Activated T-cell treated with anti-CD3 and anti-CD28 coated beads, Interleukin-2, amount 50 U/mL, for 24 hours (primary cell): ENCODE results near the gene NFATC2.
"Not testable (repeated sequence)": the region's sequence is repeated elsewhere in the genome, so short reads cannot be mapped to it uniquely, and the experiment has no call there.

Source experiments
- DNase-seq: peaks from one replicate; pipeline ENCODE4 v3.0.0-alpha.2; 2020
- H3K27ac Mint-ChIP-seq: 2 replicates; pipeline ENCODE4 v1.8.0; 2020; ENCODE audit warnings: mild to moderate bottlenecking, mixed read lengths
- H3K27me3 Mint-ChIP-seq: 2 replicates; pipeline ENCODE4 v1.8.0; 2020; ENCODE audit warnings: mixed read lengths
- H3K36me3 Mint-ChIP-seq: 2 replicates; pipeline ENCODE4 v1.8.0; 2020; ENCODE audit warnings: low read depth, mixed read lengths
- H3K4me1 Mint-ChIP-seq: 2 replicates; pipeline ENCODE4 v1.8.0; 2020; ENCODE audit warnings: low read depth, mixed read lengths
- H3K4me3 Mint-ChIP-seq: 2 replicates; pipeline ENCODE4 v1.8.0; 2020; ENCODE audit warnings: mild to moderate bottlenecking, moderate library complexity, mixed read lengths
- H3K9me3 Mint-ChIP-seq: 2 replicates; pipeline ENCODE4 v1.8.0; 2020; ENCODE audit warnings: mixed read lengths

Gene NFATC2

DNA sequence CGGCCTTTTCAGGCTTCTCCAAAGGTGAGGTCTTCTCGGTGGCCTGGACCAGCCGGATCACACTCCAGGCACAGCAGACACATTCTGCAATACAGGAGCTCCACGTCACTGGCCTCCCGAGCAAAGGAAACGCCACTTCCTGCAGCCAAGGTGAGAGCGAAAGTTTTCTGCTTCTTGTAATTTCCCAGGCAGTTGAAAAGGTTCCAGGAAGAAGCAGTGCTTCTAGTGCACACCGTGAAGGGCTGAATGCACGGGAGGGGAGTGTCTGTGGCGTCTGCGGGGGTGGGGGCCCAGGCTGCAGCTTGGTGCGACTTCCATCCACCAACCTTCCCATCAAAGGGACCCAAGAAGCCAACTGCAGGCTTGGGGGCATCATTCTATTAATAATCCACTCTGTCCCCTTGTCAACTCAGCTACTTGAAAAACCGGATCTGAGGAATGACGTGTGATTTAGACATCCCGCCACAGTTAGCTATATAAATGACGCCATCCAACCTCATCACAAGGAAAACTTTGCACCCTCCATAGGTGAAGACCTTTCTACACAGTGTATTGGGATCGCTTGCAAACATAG lies 61.1 kb downstream of the NFATC2 start:
- Mint-ChIP-seq H3K9me3 (peaks cover 9% of the 10 kb centered on the region), H3K36me3 (peaks cover 81% of the 10 kb centered on the region), H3K27ac (peak overlapping the region; percentile 100), H3K27me3 (no peaks in the 10 kb centered on the region), H3K4me3 (peak overlapping the region; percentile 74), H3K4me1 (peaks cover 94% of the 10 kb centered on the region)
- no peak for DNase-seq

DNA sequence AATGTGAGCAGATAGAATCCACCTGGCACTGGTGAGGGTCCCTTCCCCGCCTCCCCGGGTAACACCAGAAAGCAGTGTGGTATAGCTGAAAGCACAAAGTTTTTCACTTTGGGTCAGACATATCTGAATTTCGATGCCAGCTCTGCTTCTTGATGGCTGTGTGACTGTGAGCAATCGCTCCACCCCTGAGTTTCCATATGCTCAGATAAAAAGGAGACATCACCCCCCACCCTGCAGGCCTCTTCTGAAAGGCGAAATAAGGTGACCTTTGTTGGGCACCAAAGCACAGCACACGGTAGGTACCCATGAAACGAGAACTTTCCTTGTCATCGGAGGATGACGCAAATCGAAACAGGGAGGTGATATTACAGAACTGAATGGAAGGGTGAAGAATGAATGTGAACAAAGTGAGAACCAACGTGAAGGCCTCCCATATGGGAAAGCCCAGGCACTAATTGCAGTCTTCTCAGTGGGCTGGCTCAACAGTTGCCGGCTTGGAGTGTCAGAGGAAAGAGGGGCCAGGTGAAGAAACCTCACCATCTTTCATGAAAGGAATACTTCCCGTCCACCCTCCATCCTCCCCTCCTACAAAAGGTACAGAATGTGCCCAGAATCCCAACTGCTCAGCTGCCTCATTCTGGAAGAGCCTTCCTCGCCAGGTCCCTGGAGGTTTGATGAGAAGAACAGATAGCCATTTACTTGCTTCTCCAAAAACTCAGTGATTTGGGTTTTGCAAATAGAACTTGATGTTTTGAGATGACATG lies 61.8 kb downstream of the NFATC2 start:
- no peaks in the 10 kb centered on the region for H3K27me3 Mint-ChIP-seq
- DNase-seq = peak; percentile 73
- H3K4me3 Mint-ChIP-seq = peak overlapping the region; percentile 74
- H3K9me3 Mint-ChIP-seq = peaks cover 9% of the 10 kb centered on the region
- peaks cover 80% of the 10 kb centered on the region for H3K36me3 Mint-ChIP-seq
- peaks cover 93% of the 10 kb centered on the region for H3K4me1 Mint-ChIP-seq
- H3K27ac Mint-ChIP-seq = peak overlapping the region; percentile 100

DNA sequence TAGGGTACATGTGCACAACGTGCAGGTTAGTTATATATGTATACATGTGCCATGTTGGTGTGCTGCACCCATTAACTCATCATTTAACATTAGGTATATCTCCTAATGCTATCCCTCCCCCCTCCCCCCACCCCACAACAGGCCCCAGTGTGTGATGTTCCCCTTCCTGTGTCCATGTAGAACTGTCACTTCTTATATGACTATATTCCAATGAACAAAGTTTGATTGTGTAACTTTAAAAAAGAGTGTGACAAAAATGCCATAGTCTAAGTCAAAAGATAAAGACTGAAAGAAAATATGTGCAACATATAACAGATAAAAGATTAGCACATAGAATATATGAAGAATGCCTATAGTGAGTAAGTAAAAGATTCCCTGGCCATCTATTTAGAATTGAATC lies 66.4 kb downstream of the NFATC2 start:
- H3K27me3 Mint-ChIP-seq, H3K4me3 Mint-ChIP-seq, H3K9me3 Mint-ChIP-seq, DNase-seq: not testable (repeated sequence)
- H3K27ac Mint-ChIP-seq = peak overlapping the region; percentile 28
- peaks cover 86% of the 10 kb centered on the region for H3K36me3 Mint-ChIP-seq
- H3K4me1 Mint-ChIP-seq = peaks cover 81% of the 10 kb centered on the region

DNA sequence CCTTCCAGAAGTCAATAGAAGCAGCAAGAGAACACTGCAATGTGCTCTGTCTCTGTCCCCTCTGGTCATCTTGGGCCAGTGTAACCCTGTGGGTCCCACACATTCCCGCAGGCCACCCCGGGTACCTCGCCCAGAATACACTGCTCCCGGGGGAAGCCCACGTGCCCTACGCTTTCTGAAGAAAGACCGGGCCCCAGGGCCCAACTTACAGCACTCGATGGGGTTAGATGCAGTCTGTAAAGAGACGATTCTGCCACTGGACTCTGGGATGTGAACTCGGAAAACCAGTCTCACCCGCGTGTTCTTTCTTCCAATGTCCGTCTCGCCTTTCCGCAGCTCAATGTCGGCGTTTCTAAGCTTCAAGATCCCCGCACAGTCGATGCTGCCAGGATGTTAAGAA lies 68.7 kb downstream of the NFATC2 start:
- no peak for DNase-seq
- Mint-ChIP-seq H3K27ac (peak overlapping the region; percentile 63), H3K9me3 (peaks cover 8% of the 10 kb centered on the region), H3K27me3 (no peaks in the 10 kb centered on the region), H3K4me3 (no peak overlapping the region), H3K36me3 (peaks cover 93% of the 10 kb centered on the region), H3K4me1 (peaks cover 79% of the 10 kb centered on the region)

DNA sequence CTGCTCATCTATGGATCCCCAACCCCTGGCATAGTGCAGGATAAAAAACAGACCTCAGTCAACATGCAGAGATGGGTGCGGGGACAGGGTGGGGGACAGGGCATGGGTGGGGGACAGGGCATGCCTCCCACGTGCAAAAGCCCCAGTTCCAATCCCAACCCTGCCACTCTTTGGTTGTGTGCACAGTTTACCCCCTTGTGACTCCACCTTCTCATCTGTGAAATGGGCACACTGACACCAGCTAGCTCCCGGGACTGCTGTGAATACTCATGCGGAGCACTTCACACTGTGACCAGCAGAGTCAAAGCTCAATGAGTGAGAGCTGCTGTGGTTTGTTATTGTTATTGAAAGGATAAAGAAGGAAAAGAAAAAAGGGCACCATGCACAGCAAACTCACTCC lies 69.3 kb downstream of the NFATC2 start:
- no peak for DNase-seq
- peaks cover 93% of the 10 kb centered on the region for H3K36me3 Mint-ChIP-seq
- no peaks in the 10 kb centered on the region for H3K27me3 Mint-ChIP-seq
- H3K9me3 Mint-ChIP-seq = peaks cover 8% of the 10 kb centered on the region
- peak overlapping the region; percentile 23 for H3K27ac Mint-ChIP-seq
- peaks cover 77% of the 10 kb centered on the region for H3K4me1 Mint-ChIP-seq
- no peak overlapping the region for H3K4me3 Mint-ChIP-seq

DNA sequence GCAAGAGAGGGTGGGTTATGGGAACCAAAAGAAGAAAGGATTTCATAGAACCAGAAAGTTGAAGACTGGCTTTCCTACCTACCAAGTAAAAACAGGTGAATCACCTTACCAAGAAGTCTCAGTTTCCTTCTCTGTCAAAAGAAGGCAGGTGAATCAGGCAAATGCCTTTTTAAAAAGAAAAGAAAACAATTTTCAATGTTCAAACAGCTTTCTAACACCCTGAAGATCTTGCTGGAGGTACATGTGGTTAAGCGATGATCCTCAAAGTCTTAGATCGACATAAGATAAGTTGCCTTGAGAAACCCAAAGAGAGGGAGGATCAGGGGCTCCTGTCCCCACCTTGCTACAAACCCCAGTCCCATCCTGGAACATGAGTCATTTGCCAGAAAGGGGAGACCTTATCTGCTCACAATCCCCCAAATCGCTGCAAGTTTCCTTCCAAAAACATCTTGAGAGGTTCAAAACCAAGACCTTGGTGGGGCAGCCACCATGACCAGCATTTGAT lies 71.6 kb downstream of the NFATC2 start:
- Mint-ChIP-seq H3K36me3 (peaks cover 97% of the 10 kb centered on the region), H3K27me3 (no peaks in the 10 kb centered on the region), H3K4me1 (peaks cover 66% of the 10 kb centered on the region), H3K27ac (peak overlapping the region; percentile 96), H3K4me3 (peak overlapping the region; percentile 54), H3K9me3 (peaks cover 2% of the 10 kb centered on the region)
- peak; percentile 58 for DNase-seq

DNA sequence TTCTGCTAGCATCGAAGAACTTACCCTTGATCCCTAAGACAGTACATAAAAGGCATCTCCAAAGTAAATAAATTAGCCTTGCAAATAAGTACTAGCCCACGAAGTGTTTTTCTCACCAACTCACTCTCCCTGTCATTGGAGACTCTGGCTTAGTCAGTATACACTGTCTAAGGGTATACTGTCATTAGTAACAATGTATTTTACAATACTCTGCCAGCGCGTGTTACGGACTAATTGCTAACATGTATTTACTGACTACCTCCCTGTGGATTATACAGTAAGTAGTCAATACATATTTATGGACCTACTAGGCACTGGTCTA lies 72.1 kb downstream of the NFATC2 start:
- peaks cover 64% of the 10 kb centered on the region for H3K4me1 Mint-ChIP-seq
- H3K27ac Mint-ChIP-seq = peak overlapping the region; percentile 96
- peak overlapping the region; percentile 54 for H3K4me3 Mint-ChIP-seq
- H3K36me3 Mint-ChIP-seq = peaks cover 97% of the 10 kb centered on the region
- no peaks in the 10 kb centered on the region for H3K27me3 Mint-ChIP-seq
- no peak for DNase-seq
- H3K9me3 Mint-ChIP-seq = peaks cover 2% of the 10 kb centered on the region

DNA sequence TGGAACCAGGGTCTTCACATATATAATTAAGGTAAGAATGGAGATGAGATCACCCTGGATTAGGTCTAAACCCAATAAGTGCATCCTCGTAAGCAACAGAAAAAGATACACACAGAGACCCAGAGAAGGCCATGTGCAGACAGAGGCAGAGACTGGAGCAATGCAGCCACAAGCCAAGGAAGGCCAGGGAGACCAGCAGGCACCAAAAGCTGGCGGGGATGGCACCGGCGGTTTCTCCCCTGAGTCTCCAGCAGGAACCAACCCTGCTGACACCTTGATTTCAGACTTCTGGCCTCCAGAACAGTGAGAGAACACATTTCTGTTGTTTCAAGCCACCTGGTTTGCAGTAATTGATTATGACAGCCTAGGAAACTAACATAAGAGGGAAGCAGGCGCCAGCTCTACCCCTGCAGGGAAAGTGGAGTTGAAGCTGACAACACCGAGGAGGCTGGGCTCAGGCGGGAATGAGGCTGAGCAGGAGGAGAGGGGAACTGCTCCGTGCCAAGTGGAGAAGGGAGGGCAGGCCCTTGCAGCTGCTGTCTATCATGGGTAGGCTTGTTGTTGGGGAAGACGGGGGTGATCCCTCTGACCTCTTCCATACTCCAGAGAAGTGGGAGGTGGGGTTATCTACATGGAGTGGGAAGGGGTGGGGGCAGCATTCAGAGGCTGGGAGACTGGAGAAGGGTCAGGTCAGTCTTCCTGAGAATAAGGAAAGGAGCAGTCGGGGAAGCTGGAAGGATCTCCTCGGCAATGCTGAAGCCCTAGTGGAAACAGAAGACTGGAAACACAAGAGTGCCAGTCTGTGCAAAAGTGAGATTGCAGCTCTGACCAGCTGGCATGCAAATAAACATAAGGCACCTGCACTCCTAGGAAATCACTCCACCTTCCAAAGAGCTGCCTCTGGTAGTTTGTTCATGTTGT lies 72.7 kb downstream of the NFATC2 start:
- Mint-ChIP-seq H3K4me1 (peaks cover 66% of the 10 kb centered on the region), H3K36me3 (peaks cover 97% of the 10 kb centered on the region)

DNA sequence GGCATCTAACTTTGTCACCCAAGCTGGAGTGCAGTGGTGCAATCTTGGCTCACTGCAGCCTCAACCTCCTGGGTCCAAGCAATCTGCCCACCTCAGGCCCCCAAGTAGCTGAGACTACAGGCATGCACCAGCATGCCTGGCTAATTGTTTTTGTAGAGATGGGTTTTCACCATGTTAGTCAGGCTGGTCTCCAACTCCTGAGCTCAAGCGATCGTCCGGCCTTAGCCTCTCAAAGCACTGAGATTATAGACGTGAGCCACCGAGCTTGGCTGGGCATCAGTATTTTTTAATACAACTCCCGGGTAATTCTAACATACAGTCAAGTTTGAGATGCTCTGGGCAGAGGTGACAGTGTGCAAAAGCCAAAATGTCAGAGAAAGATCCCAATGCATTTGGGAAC lies 73.5 kb downstream of the NFATC2 start:
- Mint-ChIP-seq H3K27ac (peak overlapping the region; percentile 96), H3K4me3 (no peak overlapping the region), H3K27me3 (no peaks in the 10 kb centered on the region), H3K4me1 (peaks cover 69% of the 10 kb centered on the region), H3K9me3 (peaks cover 2% of the 10 kb centered on the region), H3K36me3 (peaks cover 98% of the 10 kb centered on the region)
- no peak for DNase-seq

More for the DNA sequence above, 72.7 kb downstream of the NFATC2 start:
- Mint-ChIP-seq H3K9me3 (peaks cover 2% of the 10 kb centered on the region), H3K27me3 (no peaks in the 10 kb centered on the region), H3K27ac (peak overlapping the region; percentile 96), H3K4me3 (no peak overlapping the region)
- DNase-seq = no peak

DNA sequence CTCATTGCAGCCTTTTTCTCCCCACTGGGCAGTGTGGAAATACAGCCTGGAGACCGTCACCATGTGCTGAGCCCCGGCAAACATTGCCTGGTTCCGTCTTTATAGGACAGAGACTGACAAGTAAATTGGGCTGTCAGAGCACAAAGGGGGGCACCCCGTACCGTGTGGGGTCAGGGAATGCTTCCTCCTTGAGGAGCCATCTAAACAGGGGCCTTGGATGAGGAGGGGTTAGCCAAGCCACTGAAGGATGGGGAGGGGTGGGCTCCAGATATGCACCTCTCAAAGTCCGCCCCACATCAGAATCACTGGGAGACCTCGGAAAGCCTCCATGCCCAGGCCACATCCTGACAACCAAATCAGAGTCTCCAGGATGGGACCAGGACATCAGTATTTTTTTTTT lies 73.9 kb downstream of the NFATC2 start:
- H3K9me3 Mint-ChIP-seq = peaks cover 2% of the 10 kb centered on the region
- peaks cover 69% of the 10 kb centered on the region for H3K4me1 Mint-ChIP-seq
- H3K27me3 Mint-ChIP-seq = no peaks in the 10 kb centered on the region
- H3K36me3 Mint-ChIP-seq = peaks cover 98% of the 10 kb centered on the region
- DNase-seq = no peak
- H3K27ac Mint-ChIP-seq = peak overlapping the region; percentile 96
- no peak overlapping the region for H3K4me3 Mint-ChIP-seq

DNA sequence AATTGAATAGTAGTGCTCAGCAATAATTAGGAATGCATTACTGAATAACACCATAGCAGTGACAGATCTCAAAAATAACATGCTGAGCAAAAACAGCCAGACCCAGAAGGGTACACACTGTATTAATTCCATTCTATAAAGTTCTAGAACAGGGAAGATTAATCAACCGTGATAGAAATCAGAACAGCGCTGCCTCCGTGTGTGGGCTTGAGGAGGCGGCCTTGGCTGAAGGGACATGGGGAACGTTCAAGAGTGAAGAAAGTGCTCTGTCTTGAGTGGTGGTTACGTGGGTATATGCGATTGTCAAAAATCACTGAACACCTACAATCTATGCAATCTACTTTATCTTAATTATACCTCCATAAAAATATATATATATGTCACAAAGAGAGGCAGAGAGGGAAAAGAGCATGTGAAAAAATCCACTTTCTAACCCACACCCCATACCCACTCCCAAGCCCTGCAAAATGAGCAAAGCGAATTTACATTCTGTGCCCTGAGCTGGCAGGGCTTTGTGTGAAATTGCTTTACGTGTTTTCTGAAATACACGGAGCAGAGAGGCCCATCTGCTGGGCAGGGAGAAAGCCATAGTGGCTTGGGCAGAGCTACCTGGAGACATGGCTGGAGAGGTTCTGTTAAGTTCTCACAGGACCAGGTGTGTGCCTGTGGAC lies 74.4 kb downstream of the NFATC2 start:
- Mint-ChIP-seq H3K27ac (peak overlapping the region; percentile 96), H3K27me3 (no peaks in the 10 kb centered on the region)
- DNase-seq = no peak

DNA sequence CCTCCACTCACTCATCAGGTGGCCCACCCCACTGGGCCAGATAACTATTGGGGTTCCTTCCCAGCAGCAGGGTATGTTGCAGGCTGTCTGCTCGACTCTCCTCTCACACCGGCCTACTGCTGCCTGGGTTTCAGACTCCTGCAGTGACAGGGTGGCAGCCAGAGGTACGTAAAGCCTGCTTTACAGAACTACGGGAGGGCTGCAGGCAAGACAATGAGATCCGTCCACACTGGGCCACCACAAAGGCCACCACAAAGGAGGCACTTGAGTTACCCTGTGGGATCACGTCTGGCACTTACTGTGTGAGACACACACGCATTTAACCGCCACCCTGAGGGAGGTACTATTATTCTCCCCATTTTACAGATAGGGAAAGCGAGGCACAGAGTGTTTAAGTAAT lies 78.5 kb downstream of the NFATC2 start:
- Mint-ChIP-seq H3K9me3 (no peaks in the 10 kb centered on the region), H3K36me3 (peaks cover 97% of the 10 kb centered on the region), H3K27me3 (no peaks in the 10 kb centered on the region), H3K4me1 (peaks cover 34% of the 10 kb centered on the region), H3K27ac (peak overlapping the region; percentile 85), H3K4me3 (no peak overlapping the region)
- no peak for DNase-seq

More for the DNA sequence above, 74.4 kb downstream of the NFATC2 start:
- Mint-ChIP-seq H3K9me3 (peaks cover 2% of the 10 kb centered on the region), H3K36me3 (peaks cover 98% of the 10 kb centered on the region), H3K4me1 (peaks cover 72% of the 10 kb centered on the region), H3K4me3 (no peak overlapping the region)

DNA sequence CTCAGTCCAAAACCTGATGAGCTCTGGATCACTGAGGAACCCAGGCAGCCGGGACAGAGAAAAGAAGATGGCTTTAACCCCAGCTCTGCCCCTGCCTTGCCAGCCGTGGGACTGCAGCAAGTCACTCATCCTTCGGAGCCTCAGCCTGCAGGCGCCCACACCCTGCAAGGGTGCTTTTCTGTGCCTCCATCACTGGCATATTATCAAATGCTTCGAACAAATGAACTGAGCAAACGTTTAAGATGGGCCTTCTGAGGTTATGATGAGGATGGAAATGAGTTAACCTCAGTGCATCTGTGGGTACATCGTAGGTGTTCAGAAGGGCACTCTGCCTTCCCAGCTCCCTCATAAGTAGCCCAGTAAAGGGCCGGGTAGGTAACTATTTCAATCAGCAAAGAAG lies 79.0 kb downstream of the NFATC2 start:
- no peaks in the 10 kb centered on the region for H3K27me3 Mint-ChIP-seq
- H3K27ac Mint-ChIP-seq = peak overlapping the region; percentile 85
- peaks cover 36% of the 10 kb centered on the region for H3K4me1 Mint-ChIP-seq
- no peak for DNase-seq
- H3K4me3 Mint-ChIP-seq = no peak overlapping the region
- H3K9me3 Mint-ChIP-seq = no peaks in the 10 kb centered on the region
- peaks cover 97% of the 10 kb centered on the region for H3K36me3 Mint-ChIP-seq
